Mucosa of stomach (tissue), 1 donor: ENCODE measurements around the gene TLCD3B.
A peak's percentile ranks its signal among the peaks of the same experiment; 100 is the strongest.

Experiments used
- H3K27me3 ChIP-seq: one replicate; pipeline ENCODE4 v1.7.0; 2013; ENCODE audit warnings: mild to moderate bottlenecking, low read length; ENCODE audit not compliant: control insufficient read depth, insufficient read depth
- H3K36me3 ChIP-seq: one replicate; pipeline ENCODE4 v1.7.0; 2013; ENCODE audit warnings: low read length; ENCODE audit not compliant: control insufficient read depth, insufficient read depth
- H3K4me1 ChIP-seq: one replicate; pipeline ENCODE4 v1.7.0; 2013; ENCODE audit warnings: mild to moderate bottlenecking, low read length; ENCODE audit not compliant: control insufficient read depth, insufficient read depth
- H3K4me3 ChIP-seq: one replicate; pipeline ENCODE4 v1.7.0; 2013; ENCODE audit warnings: low read length
- H3K9ac ChIP-seq: one replicate; pipeline ENCODE4 v1.7.0; 2013; ENCODE audit warnings: mild to moderate bottlenecking, low read length, moderate library complexity
- H3K9me3 ChIP-seq: one replicate; pipeline ENCODE4 v1.7.0; 2013; ENCODE audit warnings: mild to moderate bottlenecking, low read length, moderate library complexity; ENCODE audit not compliant: control insufficient read depth
- donor health status: Pancreatic carcinoma.

Gene TLCD3B

DNA sequence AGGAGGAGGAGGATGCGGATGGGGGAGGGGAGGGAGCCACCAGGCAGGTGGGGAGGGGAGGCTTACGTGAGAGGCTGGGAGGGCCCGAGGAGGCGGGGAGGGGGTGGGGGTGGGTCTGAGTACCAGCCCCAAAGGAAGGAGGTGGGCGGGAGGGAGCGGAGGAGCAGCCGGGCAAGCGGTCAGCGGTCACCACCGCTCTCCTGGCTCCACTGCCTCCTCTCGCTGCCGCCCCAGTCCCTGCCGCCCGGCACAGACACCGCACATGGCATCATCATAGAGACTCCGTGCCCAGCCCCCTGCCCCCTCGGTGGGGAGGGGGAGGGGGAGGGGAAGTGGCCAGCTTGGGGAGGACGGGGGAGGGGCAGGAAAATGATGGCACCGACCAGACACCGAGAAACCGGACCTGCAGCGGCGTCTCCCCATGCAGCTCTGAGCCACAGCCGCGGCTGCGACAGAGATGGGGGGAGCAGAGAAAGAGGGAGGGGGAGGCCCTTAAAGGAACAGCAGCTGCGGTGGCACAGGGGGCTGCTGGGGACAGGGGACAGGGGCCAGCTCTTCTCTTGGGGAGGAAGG, at the start of gene TLCD3B:
TSS of gene TLCD3B (minus strand) at position 431 of the 573 bp plus-strand sequence. CDS start 744 bp downstream, outside the sequence.
- Histone ChIP-seq H3K27me3 (peaks cover 69% of the 10 kb centered on the region), H3K4me3 (no peak within 1 kb of the TSS), H3K9ac (no peak within 1 kb of the TSS), H3K4me1 (peaks cover 5% of the 10 kb centered on the region), H3K9me3 (no peaks in the 10 kb centered on the region), H3K36me3 (no peaks in the 10 kb centered on the region)

DNA sequence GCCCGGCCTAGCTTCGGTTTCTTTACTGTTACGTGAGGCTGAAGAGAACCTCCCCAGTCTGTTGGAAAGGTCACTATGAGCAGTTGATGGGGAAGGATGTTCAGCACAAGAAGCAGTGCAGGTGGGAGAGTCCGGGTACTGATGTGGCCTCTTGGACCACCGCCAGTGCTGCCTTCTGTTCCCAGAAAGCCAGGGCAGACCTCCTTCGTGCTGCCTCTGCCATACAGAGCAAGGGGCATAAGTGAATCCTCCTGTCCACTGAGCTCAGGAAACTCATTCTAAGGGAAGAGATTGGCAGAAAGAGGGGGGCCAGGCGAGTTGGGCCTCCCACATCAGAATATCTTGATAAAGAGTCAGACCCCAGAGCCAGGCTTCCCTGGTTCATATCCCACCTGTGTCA, 48.4 kb upstream of the TLCD3B start:
- H3K36me3 ChIP-seq = peaks cover 40% of the 10 kb centered on the region
- H3K4me3 ChIP-seq = no peak overlapping the region
- H3K9ac ChIP-seq = no peak overlapping the region
- no peaks in the 10 kb centered on the region for H3K27me3 ChIP-seq
- peaks cover 33% of the 10 kb centered on the region for H3K4me1 ChIP-seq
- H3K9me3 ChIP-seq = no peaks in the 10 kb centered on the region

DNA sequence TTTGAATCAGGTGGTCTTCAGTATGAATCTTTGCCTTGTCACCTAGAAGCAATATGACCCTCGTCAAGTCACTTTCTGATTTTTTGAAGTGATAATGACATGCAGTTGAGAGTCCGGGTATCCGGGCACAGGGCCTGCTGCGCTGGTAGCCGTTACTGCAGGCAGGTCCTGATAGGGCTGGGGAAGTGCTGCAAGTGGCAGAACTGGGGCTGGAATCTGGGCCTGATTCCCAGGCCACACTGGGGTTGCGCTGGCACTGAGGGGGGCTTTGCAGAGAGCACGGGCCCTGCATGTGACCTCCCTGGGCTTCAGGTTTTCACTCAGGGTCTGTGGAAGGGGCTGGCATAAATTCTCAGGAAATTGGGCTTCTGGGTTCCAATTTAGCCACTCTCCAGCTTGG, 47.7 kb upstream of the TLCD3B start:
- Histone ChIP-seq H3K4me3 (no peak overlapping the region), H3K4me1 (peaks cover 33% of the 10 kb centered on the region), H3K9me3 (no peaks in the 10 kb centered on the region), H3K27me3 (no peaks in the 10 kb centered on the region), H3K36me3 (peaks cover 33% of the 10 kb centered on the region), H3K9ac (no peak overlapping the region)

- Histone ChIP-seq H3K9ac (peak overlapping the region; percentile 89), H3K4me3 (no peak overlapping the region), H3K9me3 (no peaks in the 10 kb centered on the region), H3K4me1 (peaks cover 33% of the 10 kb centered on the region), H3K27me3 (no peaks in the 10 kb centered on the region), H3K36me3 (peaks cover 25% of the 10 kb centered on the region)
Observed at GRCh38 chr16:30077656-30078055, 46.6 kb upstream of the TLCD3B start.

- H3K9ac ChIP-seq = peak overlapping the region; percentile 89
- H3K9me3 ChIP-seq = no peaks in the 10 kb centered on the region
- H3K36me3 ChIP-seq = peaks cover 17% of the 10 kb centered on the region
- H3K4me3 ChIP-seq = peak overlapping the region; percentile 62
- no peaks in the 10 kb centered on the region for H3K27me3 ChIP-seq
- H3K4me1 ChIP-seq = peaks cover 33% of the 10 kb centered on the region
Observed at GRCh38 chr16:30076276-30076791, 45.3 kb upstream of the TLCD3B start.

DNA sequence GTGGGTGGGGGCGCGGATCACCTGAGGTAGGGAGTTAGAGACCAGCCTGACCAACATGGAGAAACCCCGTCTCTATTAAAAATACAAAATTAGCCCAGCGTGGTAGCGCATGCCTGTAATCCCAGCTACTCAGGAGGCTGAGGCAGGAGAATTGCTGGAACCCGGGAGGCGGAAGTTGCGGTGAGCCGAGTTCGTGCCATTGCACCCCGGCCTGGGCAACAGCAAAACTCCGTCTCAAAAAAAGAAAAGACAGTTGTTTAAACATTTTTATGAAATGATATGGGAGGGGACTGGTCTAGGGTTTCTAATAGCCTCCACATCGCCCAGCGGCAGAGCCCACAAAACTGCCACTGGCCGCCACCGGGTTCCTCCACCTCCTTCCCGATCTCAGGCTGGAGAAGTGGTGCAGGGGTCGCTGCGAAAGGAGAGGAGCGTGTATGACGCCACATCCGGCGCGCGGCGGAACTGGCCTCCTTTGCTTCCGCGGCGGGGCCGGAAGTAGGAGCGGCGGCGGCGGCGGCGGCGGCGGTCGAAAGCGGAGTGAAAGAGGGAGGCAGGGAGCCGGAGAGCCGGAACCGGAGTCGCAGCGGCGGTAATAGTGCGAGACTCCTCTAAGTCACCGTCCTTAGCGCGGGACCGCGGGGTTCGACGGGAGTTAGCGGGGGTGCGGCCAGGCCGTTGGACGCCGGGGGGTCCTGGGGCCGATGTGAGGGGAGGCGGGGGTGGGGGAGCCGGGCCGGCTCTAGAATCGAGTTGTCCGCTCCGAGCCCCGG, 44.6 kb upstream of the TLCD3B start, which contains the start of gene PPP4C:
TSS of gene PPP4C (plus strand) at position 492 of the 773 bp plus-strand sequence. CDS start 384 bp downstream, outside the sequence.
- peak within 1 kb of the TSS; percentile 74 for H3K4me3 ChIP-seq
- peaks cover 28% of the 10 kb centered on the region for H3K4me1 ChIP-seq
- H3K36me3 ChIP-seq = peaks cover 17% of the 10 kb centered on the region
- peak within 1 kb of the TSS; percentile 89 for H3K9ac ChIP-seq
- no peaks in the 10 kb centered on the region for H3K9me3 ChIP-seq
- H3K27me3 ChIP-seq = no peaks in the 10 kb centered on the region

GRCh38 chr16:30070490-30070889, 39.4 kb upstream of the TLCD3B start:
- H3K9me3 ChIP-seq = no peaks in the 10 kb centered on the region
- no peak overlapping the region for H3K4me3 ChIP-seq
- peaks cover 34% of the 10 kb centered on the region for H3K4me1 ChIP-seq
- peaks cover 35% of the 10 kb centered on the region for H3K36me3 ChIP-seq
- H3K27me3 ChIP-seq = no peaks in the 10 kb centered on the region
- no peak overlapping the region for H3K9ac ChIP-seq

DNA sequence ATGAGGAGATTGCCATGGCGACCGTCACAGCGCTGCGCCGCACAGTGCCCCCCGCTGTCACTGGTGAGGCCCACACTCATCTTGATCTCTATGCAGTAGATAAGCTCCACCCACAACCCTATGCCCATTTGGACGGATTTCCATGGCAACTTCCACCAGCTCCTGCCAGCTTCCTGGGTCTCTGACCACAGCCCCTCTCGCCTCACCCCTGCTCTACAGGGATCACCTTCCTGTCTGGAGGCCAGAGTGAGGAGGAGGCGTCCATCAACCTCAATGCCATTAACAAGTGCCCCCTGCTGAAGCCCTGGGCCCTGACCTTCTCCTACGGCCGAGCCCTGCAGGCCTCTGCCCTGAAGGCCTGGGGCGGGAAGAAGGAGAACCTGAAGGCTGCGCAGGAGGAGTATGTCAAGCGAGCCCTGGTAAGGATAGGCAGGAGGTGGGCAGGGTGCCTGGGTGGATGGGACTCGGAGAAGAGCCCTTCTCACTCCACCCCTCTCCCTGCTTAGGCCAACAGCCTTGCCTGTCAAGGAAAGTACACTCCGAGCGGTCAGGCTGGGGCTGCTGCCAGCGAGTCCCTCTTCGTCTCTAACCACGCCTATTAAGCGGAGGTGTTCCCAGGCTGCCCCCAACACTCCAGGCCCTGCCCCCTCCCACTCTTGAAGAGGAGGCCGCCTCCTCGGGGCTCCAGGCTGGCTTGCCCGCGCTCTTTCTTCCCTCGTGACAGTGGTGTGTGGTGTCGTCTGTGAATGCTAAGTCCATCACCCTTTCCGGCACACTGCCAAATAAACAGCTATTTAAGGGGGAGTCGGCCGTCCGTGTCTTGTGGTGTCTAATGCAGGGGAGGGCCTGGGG, 38.8 kb upstream of the TLCD3B start:
- H3K4me3 ChIP-seq = no peak overlapping the region
- H3K9ac ChIP-seq = no peak overlapping the region
- H3K9me3 ChIP-seq = no peaks in the 10 kb centered on the region
- peaks cover 28% of the 10 kb centered on the region for H3K4me1 ChIP-seq
- H3K36me3 ChIP-seq = peaks cover 35% of the 10 kb centered on the region
- no peaks in the 10 kb centered on the region for H3K27me3 ChIP-seq

- H3K36me3 ChIP-seq = peaks cover 35% of the 10 kb centered on the region
- no peak overlapping the region for H3K4me3 ChIP-seq
- H3K4me1 ChIP-seq = peaks cover 36% of the 10 kb centered on the region
- no peaks in the 10 kb centered on the region for H3K9me3 ChIP-seq
- H3K9ac ChIP-seq = no peak overlapping the region
- H3K27me3 ChIP-seq = no peaks in the 10 kb centered on the region
Observed at GRCh38 chr16:30068750-30069610, 37.9 kb upstream of the TLCD3B start.

DNA sequence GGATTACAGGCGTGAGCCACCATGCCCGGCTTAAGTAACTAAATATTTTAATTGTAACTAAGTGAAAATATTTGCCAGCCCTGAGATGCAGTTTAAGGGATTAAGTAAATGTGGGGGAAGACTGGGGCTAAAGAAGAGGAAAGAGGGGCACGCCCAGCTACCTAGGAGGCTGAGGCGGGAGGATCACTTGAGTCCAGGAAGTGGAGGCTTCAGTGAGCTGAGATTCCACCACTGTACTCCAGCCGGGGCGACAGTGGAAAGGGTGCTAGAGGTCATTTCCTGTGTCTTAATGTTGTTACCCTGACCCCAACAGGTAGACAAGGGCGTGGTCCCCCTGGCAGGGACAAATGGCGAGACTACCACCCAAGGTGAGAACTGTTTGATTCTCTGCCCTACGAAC, 37.3 kb upstream of the TLCD3B start:
- Histone ChIP-seq H3K9me3 (no peaks in the 10 kb centered on the region), H3K9ac (no peak overlapping the region), H3K27me3 (no peaks in the 10 kb centered on the region), H3K4me1 (peaks cover 43% of the 10 kb centered on the region), H3K36me3 (peaks cover 35% of the 10 kb centered on the region), H3K4me3 (no peak overlapping the region)

GRCh38 chr16:30067584-30067916, 36.5 kb upstream of the TLCD3B start:
- H3K36me3 ChIP-seq = peaks cover 35% of the 10 kb centered on the region
- H3K4me3 ChIP-seq = peak overlapping the region; percentile 98
- no peaks in the 10 kb centered on the region for H3K9me3 ChIP-seq
- H3K4me1 ChIP-seq = peaks cover 46% of the 10 kb centered on the region
- H3K27me3 ChIP-seq = no peaks in the 10 kb centered on the region
- peak overlapping the region; percentile 96 for H3K9ac ChIP-seq
